GM23338 (cell line): ENCODE results near the gene RPL10A. TPM values are rescaled to one million over a fixed set of nuclear protein-coding genes. Genes with fewer than 3 reads are reported as not detected.

Experiments
- ATAC-seq: fragments of 200-7000 bp; cut with Tn5 transposase; 3 replicates; pipeline ENCODE4 v1.9.1; 2020
- DNase-seq: peaks from one replicate; pipeline ENCODE4 v3.0.0-alpha.2; 2015; ENCODE audit warnings: low spot score
- H2AFZ ChIP-seq: fragments of 200-600 bp; sonication (generic); 2 replicates; pipeline ENCODE4 v1.8.0; 2016; ENCODE audit warnings: antibody characterized with exemption, mild to moderate bottlenecking, moderate library complexity
- H3F3A ChIP-seq: fragments of 200-600 bp; sonication (generic); replicated peaks from 2 replicates; pipeline ENCODE4 v1.8.0; 2017; ENCODE audit warnings: antibody characterized with exemption, mixed run types, low read depth
- H3K27ac ChIP-seq: fragments of 200-600 bp; sonication (generic); 2 replicates; pipeline ENCODE4 v1.6.1; 2016; ENCODE audit warnings: low read depth
- H3K27me3 ChIP-seq: fragments of 200-600 bp; sonication (generic); 2 replicates; pipeline ENCODE4 v1.8.0; 2016; ENCODE audit warnings: mild to moderate bottlenecking, mixed run types, moderate library complexity; ENCODE audit not compliant: insufficient read depth
- H3K36me3 ChIP-seq: fragments of 200-600 bp; sonication (generic); 2 replicates; pipeline ENCODE4 v1.8.0; 2016; ENCODE audit warnings: mild to moderate bottlenecking; ENCODE audit not compliant: insufficient read depth
- H3K4me1 ChIP-seq: fragments of 200-600 bp; sonication (generic); 2 replicates; pipeline ENCODE4 v1.8.0; 2016; ENCODE audit warnings: mild to moderate bottlenecking, moderate library complexity; ENCODE audit not compliant: insufficient read depth
- H3K4me2 ChIP-seq: fragments of 200-600 bp; sonication (generic); 2 replicates; pipeline ENCODE4 v1.7.1; 2017; ENCODE audit warnings: mixed run types
- H3K4me3 ChIP-seq: fragments of 200-600 bp; sonication (generic); 2 replicates; pipeline ENCODE4 v1.6.1; 2016; ENCODE audit warnings: mixed run types
- H3K79me2 ChIP-seq: fragments of 200-600 bp; sonication (generic); replicated peaks from 2 replicates; pipeline ENCODE4 v1.8.0; 2017; ENCODE audit warnings: mild to moderate bottlenecking; ENCODE audit not compliant: insufficient read depth
- H3K9me2 ChIP-seq: fragments of 200-600 bp; sonication (generic); 2 replicates; pipeline ENCODE4 v1.8.0; 2017; ENCODE audit not compliant: insufficient read depth
- H4K20me1 ChIP-seq: fragments of 200-600 bp; sonication (generic); replicated peaks from 2 replicates; pipeline ENCODE4 v1.8.0; 2017; ENCODE audit warnings: mild to moderate bottlenecking; ENCODE audit not compliant: insufficient read depth
- H3K27ac Mint-ChIP-seq: 2 replicates; pipeline ENCODE4 v1.8.0; 2020; ENCODE audit warnings: inconsistent platforms, mild to moderate bottlenecking, moderate library complexity, mixed read lengths
- H3K27me3 Mint-ChIP-seq: 3 replicates; pipeline ENCODE4 v1.8.0; 2022; ENCODE audit warnings: low read depth, mild to moderate bottlenecking, moderate library complexity, mixed read lengths, inconsistent platforms; ENCODE audit not compliant: insufficient read depth, poor library complexity
- H3K36me3 Mint-ChIP-seq: 3 replicates; pipeline ENCODE4 v1.8.0; 2021; ENCODE audit warnings: low read depth, mild to moderate bottlenecking, inconsistent platforms, moderate library complexity, mixed read lengths
- H3K4me1 Mint-ChIP-seq: 3 replicates; pipeline ENCODE4 v1.8.0; 2020; ENCODE audit warnings: mild to moderate bottlenecking, inconsistent platforms, mixed read lengths
- H3K4me3 Mint-ChIP-seq: 3 replicates; pipeline ENCODE4 v1.8.0; 2021; ENCODE audit warnings: moderate library complexity, mild to moderate bottlenecking, inconsistent platforms, mixed read lengths
- H3K9me3 Mint-ChIP-seq: 3 replicates; pipeline ENCODE4 v1.8.0; 2020; ENCODE audit warnings: moderate library complexity, mild to moderate bottlenecking, inconsistent platforms, mixed read lengths
- CREB1 ChIP-seq: fragments of 250-450 bp; sonication (Bioruptor Pico); IDR thresholded peaks from 2 replicates; pipeline ENCODE4 v1.5.0; 2020; ENCODE audit warnings: low read depth, mild to moderate bottlenecking, moderate library complexity
- ETS1 ChIP-seq: IDR thresholded peaks from 2 replicates; pipeline ENCODE4 v1.6.1; 2016; ENCODE audit warnings: antibody characterized with exemption
- EZH2 ChIP-seq: fragments of 200-600 bp; sonication (generic); IDR thresholded peaks from one replicate; pipeline ENCODE4 v1.8.0; 2017; ENCODE audit warnings: antibody characterized with exemption, mild to moderate bottlenecking, low read depth; ENCODE audit not compliant: unreplicated experiment
- EZH2phosphoT487 ChIP-seq: fragments of 200-600 bp; sonication (generic); IDR thresholded peaks from one replicate; pipeline ENCODE4 v1.8.1; 2018; ENCODE audit warnings: antibody characterized with exemption; ENCODE audit not compliant: unreplicated experiment
- JUNB ChIP-seq: IDR thresholded peaks from one replicate; pipeline ENCODE4 v1.6.1; 2016; ENCODE audit warnings: antibody characterized with exemption; ENCODE audit not compliant: unreplicated experiment
- POLR2AphosphoS5 ChIP-seq: IDR thresholded peaks from 2 replicates; pipeline ENCODE4 v1.6.1; 2016; ENCODE audit warnings: antibody characterized with exemption, low read depth
- STAT1 ChIP-seq: IDR thresholded peaks from one replicate; pipeline ENCODE4 v1.6.1; 2016; ENCODE audit warnings: antibody characterized with exemption; ENCODE audit not compliant: unreplicated experiment
- ZNF114 ChIP-seq: fragments of 250-450 bp; sonication (Bioruptor Pico); IDR thresholded peaks from 2 replicates; pipeline ENCODE4 v1.5.0; 2020; ENCODE audit warnings: mild to moderate bottlenecking, moderate library complexity
- ZNF331 ChIP-seq: fragments of 250-450 bp; sonication (Bioruptor Pico); IDR thresholded peaks from 2 replicates; pipeline ENCODE4 v1.5.0; 2020; ENCODE audit warnings: low read depth, mild to moderate bottlenecking, moderate library complexity
- polyA plus RNA-seq: library from polyadenylated mRNA; unstranded; fragments of >200 nt; fragmentation: Nextera tagmentation; extraction: Ambion mirVana; gene quantifications from 2 replicates; pipeline ENCODE4 v1.2.1, GENCODE V29; 2016
- total RNA-seq: library from RNA; depleted of rRNA; stranded (reverse); fragments of >200 nt; shearing (Covaris generic); gene quantifications from 2 replicates; pipeline ENCODE4 v1.2.3, GENCODE V29; 2014
- TF ChIP-seq, protein P1 (sequence below): IDR thresholded peaks from one replicate; pipeline ENCODE4 v1.6.1; 2018; ENCODE audit warnings: antibody characterized with exemption; ENCODE audit not compliant: unreplicated experiment
- TF ChIP-seq, protein P2 (sequence below), 2 experiments: fragments of 200-600 bp in 1 of 2; sonication (generic) in 1 of 2; conservative IDR thresholded peaks; 2 replicates each; pipeline versions ENCODE4 v1.5.1 to v1.6.1; 2016 to 2017; ENCODE audit warnings: antibody characterized with exemption in 2 of 2, low read depth in 2 of 2, mild to moderate bottlenecking in 2 of 2, moderate library complexity in 1 of 2

The RPL10A gene
- total and polyA plus RNA-seq, 2 experiments from 2014 or later = 730 to 1,297 TPM

GRCh38 chr6:35442693-35443092 is 25.5 kb upstream of the RPL10A start:
- no peak for TF ChIP-seq ZNF331 (CRISPR knock-in tag)
- no peak for TF ChIP-seq ZNF114
- no peak for TF ChIP-seq JUNB
- no peak for ATAC-seq

GRCh38 chr6:35443341-35444030 is 24.7 kb upstream of the RPL10A start:
- Mint-ChIP-seq H3K4me1 (no peaks in the 10 kb centered on the region), H3K27me3 (peaks cover 6% of the 10 kb centered on the region), H3K4me3 (no peak overlapping the region), H3K9me3 (no peaks in the 10 kb centered on the region), H3K36me3 (no peaks in the 10 kb centered on the region), H3K27ac (no peak overlapping the region)
- no peak overlapping the region for H2AFZ ChIP-seq
- DNase-seq (no peak), ATAC-seq (0 out of 3 replicates have a peak, but pooled peaks have one; percentile 17)
- TF ChIP-seq ETS1 = no peak
- TF ChIP-seq, protein P1, sequence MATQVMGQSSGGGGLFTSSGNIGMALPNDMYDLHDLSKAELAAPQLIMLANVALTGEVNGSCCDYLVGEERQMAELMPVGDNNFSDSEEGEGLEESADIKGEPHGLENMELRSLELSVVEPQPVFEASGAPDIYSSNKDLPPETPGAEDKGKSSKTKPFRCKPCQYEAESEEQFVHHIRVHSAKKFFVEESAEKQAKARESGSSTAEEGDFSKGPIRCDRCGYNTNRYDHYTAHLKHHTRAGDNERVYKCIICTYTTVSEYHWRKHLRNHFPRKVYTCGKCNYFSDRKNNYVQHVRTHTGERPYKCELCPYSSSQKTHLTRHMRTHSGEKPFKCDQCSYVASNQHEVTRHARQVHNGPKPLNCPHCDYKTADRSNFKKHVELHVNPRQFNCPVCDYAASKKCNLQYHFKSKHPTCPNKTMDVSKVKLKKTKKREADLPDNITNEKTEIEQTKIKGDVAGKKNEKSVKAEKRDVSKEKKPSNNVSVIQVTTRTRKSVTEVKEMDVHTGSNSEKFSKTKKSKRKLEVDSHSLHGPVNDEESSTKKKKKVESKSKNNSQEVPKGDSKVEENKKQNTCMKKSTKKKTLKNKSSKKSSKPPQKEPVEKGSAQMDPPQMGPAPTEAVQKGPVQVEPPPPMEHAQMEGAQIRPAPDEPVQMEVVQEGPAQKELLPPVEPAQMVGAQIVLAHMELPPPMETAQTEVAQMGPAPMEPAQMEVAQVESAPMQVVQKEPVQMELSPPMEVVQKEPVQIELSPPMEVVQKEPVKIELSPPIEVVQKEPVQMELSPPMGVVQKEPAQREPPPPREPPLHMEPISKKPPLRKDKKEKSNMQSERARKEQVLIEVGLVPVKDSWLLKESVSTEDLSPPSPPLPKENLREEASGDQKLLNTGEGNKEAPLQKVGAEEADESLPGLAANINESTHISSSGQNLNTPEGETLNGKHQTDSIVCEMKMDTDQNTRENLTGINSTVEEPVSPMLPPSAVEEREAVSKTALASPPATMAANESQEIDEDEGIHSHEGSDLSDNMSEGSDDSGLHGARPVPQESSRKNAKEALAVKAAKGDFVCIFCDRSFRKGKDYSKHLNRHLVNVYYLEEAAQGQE = no peak
- TF ChIP-seq, protein P2, sequence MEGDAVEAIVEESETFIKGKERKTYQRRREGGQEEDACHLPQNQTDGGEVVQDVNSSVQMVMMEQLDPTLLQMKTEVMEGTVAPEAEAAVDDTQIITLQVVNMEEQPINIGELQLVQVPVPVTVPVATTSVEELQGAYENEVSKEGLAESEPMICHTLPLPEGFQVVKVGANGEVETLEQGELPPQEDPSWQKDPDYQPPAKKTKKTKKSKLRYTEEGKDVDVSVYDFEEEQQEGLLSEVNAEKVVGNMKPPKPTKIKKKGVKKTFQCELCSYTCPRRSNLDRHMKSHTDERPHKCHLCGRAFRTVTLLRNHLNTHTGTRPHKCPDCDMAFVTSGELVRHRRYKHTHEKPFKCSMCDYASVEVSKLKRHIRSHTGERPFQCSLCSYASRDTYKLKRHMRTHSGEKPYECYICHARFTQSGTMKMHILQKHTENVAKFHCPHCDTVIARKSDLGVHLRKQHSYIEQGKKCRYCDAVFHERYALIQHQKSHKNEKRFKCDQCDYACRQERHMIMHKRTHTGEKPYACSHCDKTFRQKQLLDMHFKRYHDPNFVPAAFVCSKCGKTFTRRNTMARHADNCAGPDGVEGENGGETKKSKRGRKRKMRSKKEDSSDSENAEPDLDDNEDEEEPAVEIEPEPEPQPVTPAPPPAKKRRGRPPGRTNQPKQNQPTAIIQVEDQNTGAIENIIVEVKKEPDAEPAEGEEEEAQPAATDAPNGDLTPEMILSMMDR (conservative IDR thresholded peaks at IDR 0.05; ENCODE audit: low read depth in 2 of 2) = no peak
- no peak for TF ChIP-seq STAT1
- TF ChIP-seq CREB1 = no peak
- no peak for TF ChIP-seq EZH2phosphoT487
- TF ChIP-seq EZH2 = no peak
- TF ChIP-seq JUNB = no peak
- TF ChIP-seq POLR2AphosphoS5 = no peak
- no peak overlapping the region for H3K4me2 ChIP-seq
- H3K4me1 ChIP-seq = no peaks in the 10 kb centered on the region
- H3K36me3 ChIP-seq = no peaks in the 10 kb centered on the region
- H4K20me1 ChIP-seq = no peaks in the 10 kb centered on the region
- H3K9me2 ChIP-seq = no peaks in the 10 kb centered on the region
- H3K27ac ChIP-seq = no peak overlapping the region
- H3K27me3 ChIP-seq = no peaks in the 10 kb centered on the region
- H3K4me3 ChIP-seq = no peak overlapping the region
- H3F3A ChIP-seq = no peaks in the 10 kb centered on the region
- no peaks in the 10 kb centered on the region for H3K79me2 ChIP-seq

More at GRCh38 chr6:35442693-35443092, 25.5 kb upstream of the RPL10A start:
- Histone ChIP-seq H3F3A (no peaks in the 10 kb centered on the region), H4K20me1 (no peaks in the 10 kb centered on the region), H3K27ac (no peak overlapping the region), H3K36me3 (no peaks in the 10 kb centered on the region), H3K4me2 (no peak overlapping the region), H3K79me2 (no peaks in the 10 kb centered on the region), H3K4me3 (no peak overlapping the region), H3K9me2 (no peaks in the 10 kb centered on the region), H3K4me1 (no peaks in the 10 kb centered on the region), H2AFZ (no peak overlapping the region), H3K27me3 (no peaks in the 10 kb centered on the region)
- H3K4me1 Mint-ChIP-seq = no peaks in the 10 kb centered on the region
- peaks cover 10% of the 10 kb centered on the region for H3K27me3 Mint-ChIP-seq
- no peak overlapping the region for H3K27ac Mint-ChIP-seq
- no peaks in the 10 kb centered on the region for H3K36me3 Mint-ChIP-seq
- H3K9me3 Mint-ChIP-seq = no peaks in the 10 kb centered on the region
- H3K4me3 Mint-ChIP-seq = no peak overlapping the region
- no peak for DNase-seq
